D721Med (cell line): ENCODE data around the gene ABCC11.
"Not testable (repeated sequence)": the region's sequence is repeated elsewhere in the genome, so short reads cannot be mapped to it uniquely, and the experiment has no call there.

Experiments used
- DNase-seq: peaks from one replicate; pipeline ENCODE4 v3.0.0; 2011; ENCODE audit warnings: low spot score; ENCODE audit not compliant: insufficient read length
- FAIRE-seq: peaks from 2 replicates; lab custom pipeline; 2011; peaks lifted over from hg19 to GRCh38; lab: Jason Lieb, UNC
- CTCF ChIP-seq: IDR thresholded peaks from 2 replicates; pipeline ENCODE4 v1.5.1; 2012; ENCODE audit warnings: mild to moderate bottlenecking, control low read depth; ENCODE audit not compliant: insufficient read depth; ENCODE audit errors: missing control alignments

The ABCC11 gene

GRCh38 chr16:48187779-48188178 is 59.6 kb downstream of the ABCC11 start:
- no peak for DNase-seq
- TF ChIP-seq CTCF = no peak
- FAIRE-seq = no peak

- no peak for TF ChIP-seq CTCF
- FAIRE-seq (no peak), DNase-seq (no peak)
Observed at GRCh38 chr16:48184681-48185080, 62.7 kb downstream of the ABCC11 start.

- FAIRE-seq (no peak), DNase-seq (no peak)
- TF ChIP-seq CTCF = no peak
Observed at GRCh38 chr16:48182979-48183537, 64.3 kb downstream of the ABCC11 start.

GRCh38 chr16:48181746-48182520 is 65.4 kb downstream of the ABCC11 start:
- DNase-seq, FAIRE-seq: not testable (repeated sequence)

GRCh38 chr16:48180868-48181480 is 66.4 kb downstream of the ABCC11 start:
- FAIRE-seq (no peak), DNase-seq (no peak)
- TF ChIP-seq CTCF = no peak

GRCh38 chr16:48176635-48177408 is 70.5 kb downstream of the ABCC11 start:
- DNase-seq = no peak
- no peak for TF ChIP-seq CTCF
- FAIRE-seq = no peak

GRCh38 chr16:48173889-48174288 is 73.5 kb downstream of the ABCC11 start:
- DNase-seq (no peak), FAIRE-seq (no peak)
- TF ChIP-seq CTCF = no peak
